GM18511 (cell line): Measurements from ENCODE around the gene UMAD1.
A peak's percentile ranks its signal among the peaks of the same experiment; 100 is the strongest.

Source experiments
- ATAC-seq: cut with Tn5 transposase; IDR thresholded peaks from one replicate; pipeline ENCODE4 v1.9.1; 2021; ENCODE audit warnings: mild to moderate bottlenecking, moderate library complexity; ENCODE audit not compliant: unreplicated experiment

The UMAD1 gene

DNA sequence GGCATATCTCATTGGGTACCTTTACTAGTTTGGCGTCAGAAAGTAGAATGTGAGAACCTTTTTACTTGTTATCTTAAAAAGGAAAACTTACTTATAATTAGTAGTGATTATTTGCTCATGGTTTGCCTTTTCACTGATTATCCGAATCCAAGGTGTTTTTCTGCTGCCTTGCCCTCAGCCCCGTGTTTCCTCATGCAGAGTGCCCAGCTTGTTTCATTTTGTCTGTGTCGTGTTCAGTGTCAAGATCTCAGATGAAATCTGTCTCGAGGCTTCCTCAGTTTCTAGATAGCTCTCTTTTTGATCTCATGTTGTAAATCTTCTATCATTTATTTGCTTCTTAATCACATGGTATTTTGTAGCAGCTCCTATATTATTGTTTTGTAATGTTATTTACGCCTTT is 47.8 kb downstream of the UMAD1 start:
- ATAC-seq, result peak; percentile 46

DNA sequence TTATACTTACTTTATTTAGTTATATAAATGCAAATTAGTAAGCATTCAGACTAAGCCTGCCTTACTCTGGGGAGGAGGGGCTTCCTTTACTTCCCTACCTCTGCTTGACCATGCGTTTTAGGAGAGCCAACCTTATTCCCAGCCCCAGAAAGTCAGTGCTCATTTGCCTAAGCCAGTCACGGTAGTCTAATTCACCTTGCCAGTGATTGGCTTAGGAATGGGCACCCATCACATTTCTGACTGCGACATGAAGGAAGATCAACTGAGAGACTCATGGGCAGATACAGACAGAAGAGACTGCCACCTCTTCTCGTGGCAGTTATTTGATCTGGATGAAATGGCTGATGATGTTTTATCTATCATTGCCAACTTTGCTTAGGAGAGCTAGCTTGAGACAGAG is 48.4 kb downstream of the UMAD1 start:
- no peak for ATAC-seq

DNA sequence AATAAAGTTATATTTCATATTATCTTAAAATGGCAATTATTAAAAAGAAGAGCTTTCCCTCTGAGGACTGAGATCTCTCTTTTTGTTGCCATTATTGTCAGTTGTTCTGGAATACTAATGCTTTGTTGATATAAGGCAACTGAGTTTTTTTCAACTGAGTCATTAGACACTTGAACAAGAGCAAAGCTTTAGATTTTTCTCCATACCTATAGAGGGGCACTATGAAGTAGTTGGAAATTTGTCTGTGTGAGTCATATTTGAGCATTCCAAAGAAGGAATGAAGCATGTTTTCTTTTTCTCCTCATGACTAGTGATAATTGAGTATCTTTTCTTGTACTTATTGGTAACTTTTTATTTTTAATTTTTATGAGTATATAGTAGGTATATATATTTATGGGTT is 53.3 kb downstream of the UMAD1 start:
- ATAC-seq, result no peak

DNA sequence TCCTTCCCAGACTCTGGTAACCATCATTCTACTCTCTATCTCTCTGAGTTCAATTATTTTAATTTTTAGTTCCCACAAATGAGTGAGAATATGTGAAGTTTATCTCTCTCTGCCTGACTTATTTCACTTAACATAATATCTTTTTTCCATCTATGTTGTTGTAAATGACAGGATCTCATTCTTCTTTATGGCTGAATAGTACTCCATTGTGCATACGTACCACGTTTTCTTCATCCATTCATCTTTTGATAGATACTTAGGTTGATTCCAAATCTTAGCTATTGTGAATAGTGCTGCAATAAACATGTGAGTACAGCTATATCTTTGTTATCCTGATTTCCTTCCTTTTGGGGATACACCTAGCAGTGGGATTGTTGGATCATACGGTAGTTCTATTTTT is 54.0 kb downstream of the UMAD1 start:
- ATAC-seq, result no peak

DNA sequence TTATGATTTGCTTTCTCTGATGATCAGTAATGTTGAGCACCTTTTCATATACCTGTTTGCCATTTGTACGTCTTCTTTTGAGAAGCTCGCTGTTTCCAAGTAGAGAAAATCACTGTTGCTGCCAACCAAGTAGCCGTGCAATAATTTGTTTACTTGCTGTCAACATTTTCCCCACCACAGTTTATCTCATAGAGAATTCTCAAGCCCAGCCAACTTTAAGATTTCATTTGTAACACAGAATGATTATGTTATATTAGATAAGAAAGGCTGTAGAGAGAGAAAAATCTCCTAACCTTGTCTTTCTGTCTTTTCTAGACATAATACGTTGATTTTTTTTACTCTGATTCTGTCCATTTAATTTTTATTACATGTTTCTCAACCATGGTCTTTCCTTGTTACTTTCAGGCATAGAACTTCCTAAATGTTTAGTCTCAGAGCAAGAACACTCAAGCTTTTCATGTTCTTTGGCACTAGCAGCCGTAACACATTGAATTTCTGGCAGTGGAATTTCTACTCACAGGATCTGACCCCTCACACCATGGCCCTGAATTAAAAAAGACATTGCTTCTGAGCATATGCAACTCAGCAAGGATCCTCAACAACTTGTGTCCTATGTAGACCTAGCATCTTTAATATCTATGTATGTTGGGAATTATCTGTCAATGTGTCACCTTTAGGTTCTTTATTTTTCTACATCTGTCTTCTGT is 54.7 kb downstream of the UMAD1 start:
- ATAC-seq, result no peak

DNA sequence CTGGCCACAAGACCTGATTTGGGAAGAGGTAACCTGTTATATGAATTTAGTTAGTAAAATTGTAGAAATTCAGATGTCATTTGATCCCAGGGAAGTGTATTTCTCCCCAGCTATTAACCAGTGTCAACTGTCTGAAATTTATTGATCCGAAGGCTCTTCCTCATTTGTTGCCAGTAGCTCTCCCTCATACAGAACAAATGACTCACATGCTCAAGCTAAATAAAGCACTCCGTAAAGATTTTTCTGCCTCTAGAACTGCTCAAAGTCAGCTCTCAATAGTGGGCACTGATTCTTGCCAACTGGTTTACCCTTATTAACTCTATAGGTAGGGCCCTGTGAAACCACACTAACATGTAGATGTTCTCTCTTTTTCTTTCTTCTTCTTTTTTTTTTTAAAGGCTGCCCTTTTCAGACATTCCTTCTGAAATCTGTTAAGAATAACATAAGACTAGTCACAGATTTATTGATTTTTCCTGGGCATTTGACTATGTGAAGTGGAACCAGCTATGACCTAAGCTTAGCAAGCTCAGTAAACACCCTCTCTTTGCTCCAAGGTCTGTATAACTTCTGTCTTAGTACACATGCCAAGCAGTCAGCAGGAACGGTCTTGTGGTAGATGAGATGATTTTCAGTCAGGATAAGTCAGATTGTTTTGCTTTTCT is 56.0 kb downstream of the UMAD1 start:
- no peak for ATAC-seq

DNA sequence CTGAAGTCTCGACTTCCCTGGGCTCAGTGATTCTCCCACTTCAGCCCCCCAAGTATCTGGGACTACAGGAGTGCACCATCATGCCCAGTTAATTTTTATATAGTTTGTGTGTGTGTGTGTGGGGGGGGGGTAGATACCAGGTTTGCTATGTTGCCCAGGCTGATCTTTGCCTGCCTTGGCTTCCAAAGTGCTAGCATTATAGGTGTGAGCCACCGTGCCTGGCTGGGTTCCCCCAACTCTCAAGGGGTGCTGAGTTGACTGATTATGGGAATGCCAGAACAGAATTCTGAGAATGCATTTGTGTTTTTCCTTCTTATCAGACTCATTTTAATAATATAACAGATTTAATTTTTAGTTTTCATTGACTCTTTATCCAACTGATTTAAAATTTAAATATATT is 58.4 kb downstream of the UMAD1 start:
- no peak for ATAC-seq

DNA sequence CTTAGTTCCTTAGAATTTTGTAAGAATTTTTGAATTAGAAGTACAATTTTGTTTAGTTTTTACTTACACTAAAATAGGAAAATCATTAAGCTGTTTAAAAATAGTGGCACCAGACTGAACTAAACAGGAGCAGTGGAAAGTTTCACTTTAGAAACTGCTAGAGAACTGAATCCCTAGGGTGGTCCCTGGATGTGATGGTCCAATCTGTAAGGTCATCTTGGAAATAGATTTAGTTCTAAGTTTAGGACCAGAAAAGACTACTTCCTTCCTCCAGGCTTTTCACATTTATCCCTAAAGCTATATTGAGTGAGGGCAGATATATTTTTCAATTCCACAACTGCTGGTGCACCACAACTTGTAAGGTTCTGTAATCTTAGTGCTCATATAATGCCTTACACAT is 58.8 kb downstream of the UMAD1 start:
- no peak for ATAC-seq

DNA sequence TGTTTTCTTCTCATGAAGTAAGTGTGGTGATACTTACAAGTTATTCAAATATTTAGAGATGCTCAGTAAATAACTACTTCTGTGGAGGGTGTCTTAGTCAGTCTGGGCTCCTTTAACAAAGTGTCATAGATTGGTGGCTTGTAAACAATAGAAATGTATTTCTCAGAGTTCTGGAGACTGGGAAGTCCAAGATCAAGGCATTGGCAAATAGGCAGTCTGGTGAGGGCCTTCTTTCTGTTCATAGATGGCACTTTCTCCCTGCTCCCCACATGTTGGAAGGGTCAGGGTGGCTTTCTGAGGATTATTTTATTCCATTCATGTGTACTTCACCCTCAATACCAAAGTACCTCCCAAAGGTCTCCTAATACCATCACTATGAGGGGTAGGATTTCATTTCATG is 59.4 kb downstream of the UMAD1 start:
- ATAC-seq, result no peak

DNA sequence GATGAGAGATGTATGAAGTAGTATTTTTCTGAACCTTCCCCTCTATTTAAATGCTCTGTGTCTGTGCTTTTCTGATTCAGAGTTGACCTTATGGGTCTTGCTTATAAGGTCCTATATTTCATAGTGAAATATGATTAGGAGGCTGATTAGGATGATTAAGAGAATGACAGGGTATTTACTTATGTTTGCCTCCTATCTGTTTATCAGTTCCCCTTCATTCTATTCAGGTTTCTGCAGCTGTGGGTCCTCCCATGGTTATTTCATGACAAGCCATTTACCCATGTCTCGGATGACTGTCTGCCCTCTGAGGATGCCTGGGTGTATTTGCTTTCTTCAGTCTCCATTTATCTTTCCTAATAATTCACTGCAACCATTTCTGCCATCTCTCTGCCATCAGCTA is 61.0 kb downstream of the UMAD1 start:
- no peak for ATAC-seq

DNA sequence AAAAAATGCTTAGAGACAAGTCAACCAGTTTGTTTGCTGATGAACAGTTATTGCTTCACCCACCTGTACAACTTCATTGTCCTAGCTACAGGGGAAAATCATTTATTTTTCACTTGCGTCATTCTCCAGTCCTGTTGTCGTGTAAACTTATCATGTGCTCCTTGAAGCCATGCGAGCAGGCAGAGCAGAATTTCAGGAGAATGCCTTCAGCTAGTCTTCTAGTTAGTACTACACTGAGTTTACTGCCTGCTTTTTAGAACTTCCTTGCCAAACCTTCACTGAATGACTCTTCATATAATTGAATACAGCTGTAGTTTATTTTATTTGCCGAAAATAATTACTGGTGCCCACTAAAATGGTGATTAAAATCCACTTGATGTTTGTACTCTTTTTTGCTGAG is 62.3 kb downstream of the UMAD1 start:
- ATAC-seq, result no peak

DNA sequence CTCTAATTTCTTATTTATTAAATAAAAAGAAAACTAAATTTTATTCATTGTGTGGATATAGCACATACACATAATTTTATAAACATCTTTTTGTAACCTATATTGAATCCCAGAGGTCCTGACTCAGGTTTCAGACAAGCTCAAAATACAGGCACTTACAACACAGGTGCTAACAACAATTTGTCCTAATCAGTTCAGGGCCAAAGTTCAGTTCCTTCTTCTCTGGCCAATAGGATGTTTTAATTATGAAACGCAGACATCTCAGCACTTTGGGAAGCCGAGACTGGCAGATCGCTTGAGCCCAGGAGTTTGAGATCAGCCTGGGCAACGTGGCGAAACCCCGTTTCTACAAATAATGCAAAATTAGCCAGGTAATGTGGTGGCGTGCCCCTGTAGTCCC is 62.9 kb downstream of the UMAD1 start:
- no peak for ATAC-seq

DNA sequence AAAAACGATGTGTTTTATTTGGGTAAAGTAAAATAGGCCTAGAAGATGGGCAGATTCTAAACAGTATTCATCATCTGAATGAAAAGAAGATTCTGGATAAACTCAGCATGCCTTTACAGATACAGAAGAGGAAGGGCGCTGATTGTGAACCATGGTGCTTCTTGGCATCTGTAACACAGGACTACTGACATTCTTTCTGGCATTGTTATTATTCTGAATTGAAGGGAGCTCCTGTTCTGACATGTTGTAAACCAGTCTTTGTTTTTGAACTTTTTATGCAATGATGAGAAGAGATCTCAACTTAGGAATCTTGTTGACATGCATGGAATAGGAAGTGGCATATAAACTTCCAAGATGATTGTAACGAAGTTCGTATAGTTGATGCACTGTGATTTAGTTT is 64.3 kb downstream of the UMAD1 start:
- no peak for ATAC-seq

DNA sequence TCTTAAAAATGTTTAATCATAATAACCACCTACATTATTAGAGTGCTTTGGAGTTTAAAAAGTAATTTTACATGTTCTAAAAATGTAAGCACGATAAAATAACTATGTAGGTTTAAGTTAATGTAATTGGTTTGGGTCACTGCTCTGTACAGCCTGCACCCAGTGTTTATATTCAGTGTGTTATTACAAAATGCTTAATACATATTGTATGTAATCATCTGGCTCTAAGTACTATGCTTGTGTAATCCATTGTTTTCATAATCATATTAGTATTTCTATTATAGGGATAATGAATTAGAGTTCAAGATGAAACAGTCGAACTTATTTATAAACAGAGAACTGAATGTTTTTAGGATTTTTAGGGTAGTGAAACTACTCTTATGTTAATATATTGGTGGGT is 64.8 kb downstream of the UMAD1 start:
- no peak for ATAC-seq

DNA sequence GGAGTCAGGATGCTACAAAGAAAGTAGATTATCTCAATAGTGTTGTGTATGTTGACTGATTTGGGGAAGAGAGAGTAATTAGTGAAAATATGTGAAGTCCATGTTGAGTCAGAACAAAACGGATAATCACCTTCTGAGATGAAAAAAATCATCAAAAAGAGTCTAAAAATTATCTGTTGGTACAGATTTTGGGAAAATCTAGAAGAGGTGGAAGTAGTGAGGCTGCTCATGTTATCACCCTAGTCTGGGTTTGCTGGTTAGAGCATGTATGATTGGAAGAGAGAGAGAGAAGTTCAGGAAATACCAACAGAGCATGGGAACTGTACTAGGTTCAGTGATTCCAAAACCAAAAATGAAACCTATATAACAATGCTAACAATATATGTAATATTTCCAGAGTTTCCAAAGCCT is 65.6 kb downstream of the UMAD1 start:
- ATAC-seq, result peak; percentile 68

DNA sequence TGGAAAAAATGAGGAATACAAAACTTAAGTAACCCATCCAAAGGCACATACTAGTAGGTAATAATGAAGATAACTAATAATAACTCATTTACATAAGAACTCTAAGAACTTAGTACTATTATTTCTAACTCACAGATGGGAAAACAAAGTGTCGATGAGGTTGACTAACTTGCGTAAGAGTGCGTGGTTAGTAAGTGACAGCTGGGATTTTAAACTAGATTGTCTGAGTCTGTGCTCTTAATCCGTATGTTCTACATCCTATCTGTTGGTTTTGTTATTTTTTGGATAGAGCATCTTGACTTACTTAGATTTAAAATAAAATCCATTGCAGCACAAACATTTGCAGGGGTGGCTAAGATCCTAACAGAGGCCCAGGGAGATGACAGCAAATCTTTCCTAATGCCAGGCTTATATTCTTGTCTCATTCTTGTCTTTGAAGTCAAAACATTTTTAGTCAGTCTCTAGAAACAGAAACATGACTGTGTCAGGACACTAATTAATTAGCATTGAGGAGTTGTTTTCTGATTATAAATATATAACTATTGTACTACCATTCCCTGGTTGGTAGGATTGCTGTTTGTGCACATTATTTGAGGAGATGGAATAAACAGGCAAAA is 66.1 kb downstream of the UMAD1 start:
- ATAC-seq, result no peak

DNA sequence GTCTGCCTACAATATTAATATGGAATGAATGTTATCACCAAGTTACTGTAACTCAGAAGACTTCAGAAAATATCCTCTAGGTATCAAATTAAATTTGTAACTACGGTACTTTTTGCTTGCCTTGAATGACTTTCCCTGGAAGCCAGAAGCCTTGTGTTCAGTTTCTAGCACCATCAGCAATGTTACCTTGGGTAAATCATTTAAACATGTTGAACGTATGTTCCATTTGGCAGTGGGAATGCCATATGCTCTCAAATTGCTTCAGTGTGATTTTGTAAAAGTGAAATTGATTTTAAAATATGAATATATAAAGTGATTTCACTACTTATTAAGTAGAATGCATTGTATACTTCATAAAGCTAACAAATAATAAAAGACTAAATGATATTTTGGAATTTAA is 66.7 kb downstream of the UMAD1 start:
- ATAC-seq, result no peak

DNA sequence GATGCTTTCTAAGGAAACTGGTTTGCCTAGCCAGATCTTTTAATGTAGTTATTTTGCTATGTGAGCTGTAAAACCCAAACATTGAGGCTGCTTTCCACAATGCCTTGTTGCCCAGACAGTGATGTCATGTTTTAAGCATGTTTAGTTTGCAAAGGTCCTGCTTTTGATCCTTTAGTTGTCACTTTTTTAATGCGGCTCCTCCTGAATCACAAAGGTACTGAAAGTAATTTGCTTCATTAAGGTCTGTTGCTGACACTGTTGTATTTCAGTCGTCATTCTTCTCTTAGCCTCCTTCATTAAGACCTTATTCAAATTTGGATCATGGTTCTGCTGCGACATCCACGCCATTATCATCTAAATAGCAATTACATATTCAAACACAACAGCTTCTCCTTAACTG is 67.3 kb downstream of the UMAD1 start:
- ATAC-seq, result no peak

DNA sequence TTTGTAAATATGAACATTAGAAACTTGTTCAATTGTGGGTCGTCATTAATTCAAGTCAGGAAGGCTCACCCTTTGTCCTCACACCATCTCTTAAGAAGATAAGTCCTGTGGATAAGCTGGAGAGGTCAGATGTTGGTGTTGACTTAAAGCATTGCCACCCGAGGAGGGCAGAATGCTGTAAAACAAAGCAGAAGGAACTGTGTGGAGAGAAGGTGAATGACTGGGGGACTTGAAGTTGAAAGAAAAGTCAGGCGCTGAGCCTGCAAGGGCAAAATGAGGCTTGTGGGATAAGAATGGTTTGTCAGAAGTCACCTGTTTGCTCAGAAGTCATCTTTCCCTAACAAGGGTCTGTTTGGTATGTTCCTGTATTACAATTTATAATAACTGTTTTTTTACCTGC is 68.7 kb downstream of the UMAD1 start:
- no peak for ATAC-seq

DNA sequence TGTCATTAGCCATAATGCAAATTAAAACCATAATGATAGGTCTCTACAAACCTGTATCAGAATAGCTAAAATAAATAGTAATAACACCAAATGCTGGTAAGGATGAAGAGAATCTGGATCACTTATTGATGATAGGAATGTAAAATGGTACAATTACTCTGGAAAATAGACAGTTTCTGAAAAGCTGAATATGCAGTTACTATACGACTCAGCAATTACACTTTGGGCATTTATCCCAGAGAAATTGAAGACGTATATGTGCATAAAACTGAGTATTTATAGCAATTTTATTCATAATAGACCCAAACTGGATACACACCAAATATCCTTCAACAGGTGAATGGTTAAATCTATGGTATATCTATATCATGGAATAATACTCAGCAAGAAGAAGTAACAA is 69.9 kb downstream of the UMAD1 start:
- ATAC-seq, result no peak

DNA sequence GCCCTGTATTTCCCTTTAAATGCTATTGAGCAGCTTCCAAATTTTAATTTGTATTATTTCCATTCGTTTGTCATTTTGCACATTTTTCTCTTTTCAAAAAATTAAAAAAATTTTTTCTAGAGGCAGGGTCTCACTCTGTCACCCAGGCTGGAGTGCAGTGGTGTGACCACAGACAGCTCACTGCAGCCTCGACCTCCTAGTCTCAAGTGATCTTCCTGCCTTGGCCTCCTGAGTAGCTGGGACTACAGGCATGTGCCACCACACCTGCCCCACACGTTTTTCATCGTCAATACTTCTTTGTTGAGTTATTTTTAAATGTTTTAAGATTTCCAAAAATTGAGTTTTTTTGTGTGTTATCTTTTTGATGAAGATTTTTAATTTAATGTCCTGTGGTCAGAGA is 73.2 kb downstream of the UMAD1 start:
- ATAC-seq, result no peak

DNA sequence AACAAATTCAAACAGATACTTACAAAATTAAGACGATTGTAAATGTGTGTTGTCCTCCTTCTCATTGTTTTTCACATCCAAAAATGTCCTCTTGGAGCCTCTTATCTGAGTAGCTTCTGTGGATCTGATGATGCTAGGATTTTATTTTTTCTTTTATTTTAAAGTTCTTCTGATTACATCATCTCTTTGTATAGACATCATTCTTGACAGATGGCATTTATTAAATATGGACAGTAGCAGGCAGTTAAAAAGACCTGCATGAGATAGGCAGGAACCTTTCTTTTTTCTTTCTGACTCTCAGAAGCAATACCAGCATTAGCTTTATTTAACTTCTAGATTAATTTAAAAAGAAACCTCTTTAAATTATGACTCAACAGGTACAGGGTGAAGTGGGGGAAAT is 77.9 kb downstream of the UMAD1 start, which contains the start of gene RPA3:
RPA3 (minus strand) TSS at position 116 of the 400 bp plus-strand sequence. CDS start 78,189 bp downstream, outside the sequence.
- ATAC-seq, result no peak
